ENCODE results near the gene ANKRD33. TPM values are rescaled to one million over a fixed set of nuclear protein-coding genes. Genes with fewer than 3 reads are reported as not detected.
A peak's percentile ranks its signal among the peaks of the same experiment; 100 is the strongest.

The ANKRD33 gene
- total RNA-seq, 2 donors from 2014 or later = not detected

DNA sequence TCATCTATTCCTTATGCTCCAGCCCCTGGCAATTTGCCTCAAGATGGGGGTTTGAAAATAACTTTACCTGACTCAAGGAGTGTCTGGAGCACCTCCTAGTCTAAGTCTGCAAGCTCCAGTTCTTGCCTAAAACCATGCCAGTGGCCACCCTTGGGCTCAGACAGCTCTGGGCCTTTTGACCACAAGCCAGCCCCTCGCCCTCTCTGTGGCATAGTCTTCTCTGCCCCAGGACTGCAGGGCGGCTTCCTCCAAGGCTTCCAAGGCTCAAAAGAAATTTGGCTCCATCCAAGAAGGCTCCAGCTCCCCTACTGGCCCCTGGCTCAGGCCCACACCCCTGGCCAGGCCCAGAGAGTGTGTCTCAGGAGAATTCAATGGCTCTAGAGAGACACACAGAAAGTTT lies 34.2 kb downstream of the ANKRD33 start:
- H3K4me3 Mint-ChIP-seq = no peak overlapping the region
- no peak overlapping the region for H3K27ac Mint-ChIP-seq
- H3K9me3 Mint-ChIP-seq = no peaks in the 10 kb centered on the region
- ATAC-seq (replicated peaks) = no peak
- H3K36me3 Mint-ChIP-seq (ENCODE audit: low read depth) = no peaks in the 10 kb centered on the region
- H3K27me3 Mint-ChIP-seq = no peaks in the 10 kb centered on the region
- peaks cover 3% of the 10 kb centered on the region for H3K4me1 Mint-ChIP-seq

DNA sequence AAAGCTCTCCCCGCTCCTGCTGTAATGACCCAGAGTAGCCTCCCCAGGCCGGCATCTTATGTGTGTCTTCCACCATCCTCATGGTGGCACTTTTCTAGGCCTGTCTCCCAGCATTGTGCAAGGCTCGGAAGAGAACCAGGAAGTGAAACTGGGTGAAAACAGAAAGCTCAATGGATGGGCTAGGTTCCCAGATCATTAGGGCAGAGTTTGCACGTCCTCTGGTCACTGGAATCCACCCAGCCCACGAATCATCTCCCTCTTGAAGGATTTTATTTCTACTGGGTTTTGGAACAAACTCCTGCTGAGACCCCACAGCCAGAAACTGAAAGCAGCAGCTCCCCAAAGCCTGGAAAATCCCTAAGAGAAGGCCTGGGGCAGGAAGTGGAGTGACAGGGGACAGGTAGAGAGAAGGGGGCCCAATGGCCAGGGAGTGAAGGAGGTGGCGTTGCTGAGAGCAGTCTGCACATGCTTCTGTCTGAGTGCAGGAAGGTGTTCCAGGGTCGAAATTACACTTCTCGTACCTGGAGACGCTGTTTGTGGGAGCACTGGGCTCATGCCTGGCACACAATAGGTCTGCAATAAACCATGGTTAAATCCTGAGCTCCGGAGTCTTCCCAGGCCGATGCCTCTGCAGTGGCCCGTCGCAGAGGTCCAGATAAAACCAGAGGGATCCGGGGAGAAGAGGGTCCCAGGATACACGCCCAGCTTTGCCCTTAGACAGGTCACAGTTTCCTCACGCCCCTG lies 35.0 kb downstream of the ANKRD33 start:
- H3K4me3 Mint-ChIP-seq = peak overlapping the region; percentile 42
- no peaks in the 10 kb centered on the region for H3K27me3 Mint-ChIP-seq
- peaks cover 3% of the 10 kb centered on the region for H3K4me1 Mint-ChIP-seq
- no peak for ATAC-seq (replicated peaks)
- no peak overlapping the region for H3K27ac Mint-ChIP-seq
- H3K9me3 Mint-ChIP-seq = no peaks in the 10 kb centered on the region
- no peaks in the 10 kb centered on the region for H3K36me3 Mint-ChIP-seq (ENCODE audit: low read depth)

DNA sequence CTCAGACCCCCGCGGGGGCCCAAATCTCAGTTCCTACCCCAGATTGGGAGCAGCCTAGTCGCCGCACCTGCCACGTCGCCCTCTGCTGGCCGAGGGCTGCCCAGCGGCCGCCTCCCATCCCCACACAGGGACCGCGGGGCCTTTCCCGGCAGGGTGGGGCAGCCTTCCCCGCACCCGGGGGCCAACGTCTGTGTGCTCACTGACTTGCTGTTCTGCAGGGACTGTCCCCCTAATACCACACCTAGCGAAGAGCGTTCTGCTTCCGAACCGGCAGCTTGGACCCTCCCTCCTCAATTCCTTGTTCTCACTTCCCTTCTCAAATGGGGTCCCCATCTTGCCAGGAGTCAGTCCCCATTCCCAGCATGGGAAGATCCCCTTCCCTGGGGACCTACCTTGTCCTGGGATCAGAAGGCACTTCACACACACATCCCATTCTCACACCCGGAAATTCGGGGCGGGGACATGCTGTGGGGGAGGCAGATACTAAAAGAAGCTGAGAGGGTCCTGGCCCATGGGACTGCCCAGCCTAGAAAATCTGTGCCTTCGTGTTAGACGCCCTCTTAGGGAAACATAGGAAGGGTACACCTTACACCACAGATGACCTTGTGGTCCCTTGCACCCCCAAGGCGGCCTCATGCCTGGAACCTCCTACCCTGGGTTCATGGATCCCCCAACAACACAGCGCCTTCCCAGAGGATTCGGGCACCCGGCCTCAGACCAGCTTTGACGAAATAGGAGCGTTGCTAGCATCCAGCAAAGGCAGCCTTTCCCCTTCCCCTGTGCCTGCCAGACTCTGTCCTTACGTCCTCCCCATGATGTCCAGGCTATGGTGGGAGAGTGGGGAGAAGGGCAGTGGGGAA lies 35.8 kb downstream of the ANKRD33 start:
- H3K9me3 Mint-ChIP-seq = no peaks in the 10 kb centered on the region
- H3K36me3 Mint-ChIP-seq (ENCODE audit: low read depth) = no peaks in the 10 kb centered on the region
- ATAC-seq (replicated peaks) = peak; percentile 81
- H3K4me1 Mint-ChIP-seq = peaks cover 3% of the 10 kb centered on the region
- H3K27me3 Mint-ChIP-seq = no peaks in the 10 kb centered on the region
- peak overlapping the region; percentile 49 for H3K27ac Mint-ChIP-seq
- peak overlapping the region; percentile 42 for H3K4me3 Mint-ChIP-seq

DNA sequence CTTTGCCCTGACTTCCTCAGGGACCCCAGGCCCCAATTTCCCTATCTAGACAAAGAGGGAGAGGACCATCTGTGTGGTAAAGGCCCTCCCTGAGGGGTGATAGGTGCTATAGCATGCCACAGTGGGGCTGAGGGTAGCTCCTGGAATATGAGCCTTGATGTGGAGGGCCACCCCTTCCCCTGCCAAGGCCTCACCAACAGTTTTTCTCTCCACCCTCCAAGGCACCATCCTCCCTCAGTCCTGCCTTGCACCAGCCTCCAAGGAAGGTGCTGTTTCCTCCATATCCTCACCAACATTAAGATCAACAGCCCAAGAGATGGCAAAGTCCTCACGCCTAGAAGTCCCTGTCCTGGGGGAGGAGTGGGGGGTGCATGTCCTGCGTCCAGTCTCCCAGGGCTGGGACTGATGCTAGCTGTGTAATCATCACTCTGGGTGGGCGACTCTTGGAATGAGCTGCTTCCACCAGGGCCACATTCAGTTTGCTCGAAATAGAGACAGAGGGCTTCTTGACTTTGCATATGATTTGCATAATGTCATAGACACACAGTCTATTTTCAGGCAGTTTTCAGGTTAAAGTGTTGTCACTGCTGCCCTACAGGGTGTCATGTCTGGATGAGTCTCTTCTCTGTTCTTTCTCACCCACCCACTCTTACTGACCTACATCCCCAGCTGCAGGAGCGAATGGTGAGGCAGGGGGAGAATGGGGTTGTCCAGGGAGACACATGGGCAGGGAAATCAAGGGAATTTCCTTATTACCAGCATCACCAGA lies 36.8 kb downstream of the ANKRD33 start:
- H3K4me1 Mint-ChIP-seq = peaks cover 3% of the 10 kb centered on the region
- H3K36me3 Mint-ChIP-seq (ENCODE audit: low read depth) = no peaks in the 10 kb centered on the region
- H3K27me3 Mint-ChIP-seq = no peaks in the 10 kb centered on the region
- peak; percentile 75 for ATAC-seq (replicated peaks)
- no peaks in the 10 kb centered on the region for H3K9me3 Mint-ChIP-seq
- peak overlapping the region; percentile 49 for H3K27ac Mint-ChIP-seq
- H3K4me3 Mint-ChIP-seq = peak overlapping the region; percentile 47

DNA sequence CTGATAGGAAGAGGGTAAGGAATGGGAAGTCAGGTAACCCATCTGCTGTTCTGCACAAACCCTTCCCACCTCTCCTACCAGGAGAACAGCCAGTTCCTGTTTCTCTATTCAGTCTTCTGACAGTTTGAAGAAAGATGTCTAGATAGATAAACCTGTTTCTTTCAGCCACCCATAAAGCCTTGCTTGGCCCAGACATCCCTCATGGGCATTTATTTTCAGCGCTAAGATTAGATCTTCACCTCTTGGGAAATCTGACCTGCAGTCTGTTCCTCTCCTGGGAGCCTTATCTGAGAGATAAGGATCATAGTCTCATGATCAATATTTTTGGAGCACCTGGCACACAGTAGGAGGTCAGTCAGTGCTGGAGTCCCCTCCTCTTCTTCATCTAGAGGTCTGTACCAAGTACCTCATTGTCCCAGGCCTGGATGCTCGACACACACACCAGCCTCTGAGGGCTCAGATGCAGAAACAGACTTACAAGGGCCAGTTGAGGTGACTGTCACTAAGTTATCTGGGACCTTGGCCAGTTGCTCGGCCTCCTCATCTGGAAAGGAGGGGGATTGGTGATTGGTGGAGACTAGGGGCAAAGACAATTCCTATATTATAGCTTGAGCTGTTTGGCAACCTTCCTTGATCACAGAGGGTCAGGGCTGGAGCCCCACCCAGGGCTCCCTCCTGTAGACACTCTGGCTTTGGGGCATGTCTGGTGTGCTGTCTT lies 37.6 kb downstream of the ANKRD33 start:
- Mint-ChIP-seq H3K27me3 (no peaks in the 10 kb centered on the region), H3K36me3 (ENCODE audit: low read depth) (no peaks in the 10 kb centered on the region), H3K4me3 (no peak overlapping the region), H3K27ac (no peak overlapping the region), H3K9me3 (no peaks in the 10 kb centered on the region), H3K4me1 (peaks cover 3% of the 10 kb centered on the region)
- ATAC-seq (replicated peaks) = no peak

DNA sequence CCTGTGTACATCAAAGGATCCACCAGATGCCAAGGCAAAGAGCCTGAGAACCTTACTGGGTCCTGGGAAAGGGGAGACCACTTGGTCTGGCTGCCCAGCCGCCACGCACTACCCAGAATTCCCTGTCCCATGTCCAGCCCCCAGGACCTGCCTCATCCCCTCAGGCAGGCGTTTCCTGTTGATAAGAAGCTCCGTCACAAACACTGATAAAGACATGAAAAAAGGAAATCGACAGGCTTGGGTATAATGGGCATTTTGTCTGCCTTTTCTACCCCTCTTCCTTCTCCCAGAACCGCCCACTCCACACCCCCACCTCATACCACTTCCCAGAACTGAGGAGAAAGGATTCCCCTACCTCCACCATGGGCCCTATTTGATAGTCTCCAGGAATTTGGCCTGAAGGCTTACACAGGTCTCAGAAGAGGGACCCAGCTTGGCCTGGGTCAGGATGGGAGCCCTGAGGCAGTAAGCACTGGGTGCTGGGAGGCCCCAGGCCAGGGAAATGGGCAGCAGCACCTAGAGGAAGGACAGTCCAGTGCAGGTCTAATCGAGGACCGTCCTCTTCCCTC lies 38.2 kb downstream of the ANKRD33 start:
- no peaks in the 10 kb centered on the region for H3K9me3 Mint-ChIP-seq
- H3K4me1 Mint-ChIP-seq = peaks cover 3% of the 10 kb centered on the region
- no peak overlapping the region for H3K4me3 Mint-ChIP-seq
- no peaks in the 10 kb centered on the region for H3K36me3 Mint-ChIP-seq (ENCODE audit: low read depth)
- no peak for ATAC-seq (replicated peaks)
- H3K27ac Mint-ChIP-seq = no peak overlapping the region
- H3K27me3 Mint-ChIP-seq = no peaks in the 10 kb centered on the region

DNA sequence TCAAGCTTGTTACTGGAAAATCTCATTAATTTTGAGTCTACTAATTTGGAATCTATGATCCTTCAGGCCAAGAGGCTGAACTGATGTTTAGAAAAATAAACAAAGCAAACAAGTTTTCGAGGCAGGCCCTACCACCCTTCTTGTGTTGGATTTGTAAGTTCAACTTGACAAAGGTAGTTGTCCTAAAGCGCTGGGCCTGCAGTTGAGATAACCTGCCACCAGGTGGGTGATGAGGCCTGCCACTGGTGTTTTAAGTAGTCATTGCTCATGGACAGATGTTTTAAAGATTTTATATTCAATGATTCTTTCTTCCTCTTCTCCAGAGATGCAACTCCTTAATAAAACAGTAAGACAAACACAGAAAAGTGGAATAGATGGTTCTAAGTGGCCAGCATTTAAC lies 38.8 kb downstream of the ANKRD33 start:
- Mint-ChIP-seq H3K27me3 (no peaks in the 10 kb centered on the region), H3K4me1 (peaks cover 3% of the 10 kb centered on the region), H3K4me3 (no peak overlapping the region), H3K9me3 (no peaks in the 10 kb centered on the region), H3K36me3 (ENCODE audit: low read depth) (no peaks in the 10 kb centered on the region), H3K27ac (no peak overlapping the region)
- ATAC-seq (replicated peaks) = no peak

DNA sequence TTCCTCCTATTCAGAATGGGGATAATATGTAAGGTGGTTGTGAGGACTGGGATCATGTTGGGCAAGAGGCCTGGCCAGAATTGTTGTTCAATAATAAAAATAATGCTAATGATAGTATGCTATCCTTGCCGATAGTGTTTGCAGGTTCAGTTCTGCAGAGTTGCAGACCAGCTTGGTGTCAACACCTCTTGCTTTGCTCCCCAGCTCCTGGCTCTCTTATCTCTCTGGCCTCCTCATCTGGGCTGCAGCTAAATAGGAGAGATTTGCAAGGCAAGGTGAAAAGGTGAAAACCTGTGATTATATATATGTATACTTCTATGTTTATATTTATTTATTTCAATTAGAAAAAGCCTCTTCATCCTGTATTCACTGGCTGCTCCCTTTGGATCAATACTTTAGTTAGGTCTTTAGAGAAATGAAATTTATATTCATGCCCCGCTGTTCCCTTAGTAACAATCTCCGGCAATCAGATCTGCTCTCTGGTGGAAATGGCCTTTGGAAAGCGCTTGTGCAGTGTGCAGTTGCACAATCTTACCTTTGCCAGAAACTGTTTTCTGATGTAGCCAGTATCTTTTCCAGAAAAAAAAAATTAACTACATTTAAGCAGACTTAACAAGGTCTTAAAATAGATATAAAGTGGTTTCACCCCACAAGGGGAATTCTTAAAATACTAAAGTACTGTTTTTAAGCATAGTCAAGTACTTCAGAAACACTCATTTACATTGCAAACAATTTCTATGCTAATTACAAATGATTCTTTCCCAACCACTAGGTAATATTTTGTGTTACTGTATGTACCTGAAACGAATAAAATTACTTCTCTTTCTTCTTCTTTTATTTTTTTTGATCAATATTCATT lies 44.5 kb downstream of the ANKRD33 start:
- no peak overlapping the region for H3K27ac Mint-ChIP-seq
- no peak overlapping the region for H3K4me3 Mint-ChIP-seq
- H3K36me3 Mint-ChIP-seq (ENCODE audit: low read depth) = no peaks in the 10 kb centered on the region
- no peaks in the 10 kb centered on the region for H3K27me3 Mint-ChIP-seq
- no peaks in the 10 kb centered on the region for H3K9me3 Mint-ChIP-seq
- H3K4me1 Mint-ChIP-seq = no peaks in the 10 kb centered on the region
- no peak for ATAC-seq (replicated peaks)

DNA sequence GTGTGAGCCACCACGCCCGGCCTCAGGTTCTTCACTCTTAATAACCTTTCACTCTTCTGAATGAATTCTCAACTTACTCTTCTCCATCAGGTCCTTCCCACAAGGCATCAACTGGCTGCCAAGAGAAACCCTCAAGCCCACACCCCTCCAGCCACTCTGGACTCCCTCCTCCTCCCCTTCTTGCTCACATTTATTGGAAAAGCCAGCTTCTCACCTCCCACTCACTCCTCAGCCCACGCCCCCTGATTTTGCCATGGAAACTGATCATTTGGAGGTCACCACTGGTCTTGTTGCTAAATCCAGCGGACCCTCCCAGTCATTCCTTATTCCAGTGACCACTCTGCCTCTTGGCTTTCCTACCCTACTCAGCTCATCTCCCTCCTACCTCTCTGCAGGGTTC lies 46.2 kb downstream of the ANKRD33 start:
- no peaks in the 10 kb centered on the region for H3K4me1 Mint-ChIP-seq
- H3K27me3 Mint-ChIP-seq = no peaks in the 10 kb centered on the region
- no peaks in the 10 kb centered on the region for H3K9me3 Mint-ChIP-seq
- H3K27ac Mint-ChIP-seq = no peak overlapping the region
- ATAC-seq (replicated peaks) = no peak
- H3K4me3 Mint-ChIP-seq = no peak overlapping the region
- no peaks in the 10 kb centered on the region for H3K36me3 Mint-ChIP-seq (ENCODE audit: low read depth)

DNA sequence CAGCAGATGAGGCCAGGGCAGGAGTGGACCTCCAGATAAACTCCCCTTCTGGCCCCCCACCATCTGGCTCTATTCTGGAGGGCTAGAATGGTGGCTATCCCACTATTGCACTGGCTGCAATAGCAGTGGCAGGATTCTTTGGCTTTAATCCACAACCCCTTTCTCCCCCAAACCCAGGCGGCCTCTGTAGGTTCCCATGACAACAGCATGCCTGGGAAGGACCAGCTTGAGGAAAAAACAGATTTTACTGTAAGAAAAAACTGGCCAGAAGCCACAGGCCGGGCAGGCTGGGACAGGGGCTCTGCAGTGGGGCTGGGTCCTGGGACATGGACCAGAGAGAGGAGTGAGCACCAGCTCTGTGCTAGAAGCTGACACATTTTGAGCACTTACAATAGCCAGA lies 50.0 kb downstream of the ANKRD33 start:
- no peak overlapping the region for H3K4me3 Mint-ChIP-seq
- H3K4me1 Mint-ChIP-seq = no peaks in the 10 kb centered on the region
- H3K36me3 Mint-ChIP-seq (ENCODE audit: low read depth) = no peaks in the 10 kb centered on the region
- H3K9me3 Mint-ChIP-seq = no peaks in the 10 kb centered on the region
- peaks cover 5% of the 10 kb centered on the region for H3K27me3 Mint-ChIP-seq
- ATAC-seq (replicated peaks) = no peak
- no peak overlapping the region for H3K27ac Mint-ChIP-seq

DNA sequence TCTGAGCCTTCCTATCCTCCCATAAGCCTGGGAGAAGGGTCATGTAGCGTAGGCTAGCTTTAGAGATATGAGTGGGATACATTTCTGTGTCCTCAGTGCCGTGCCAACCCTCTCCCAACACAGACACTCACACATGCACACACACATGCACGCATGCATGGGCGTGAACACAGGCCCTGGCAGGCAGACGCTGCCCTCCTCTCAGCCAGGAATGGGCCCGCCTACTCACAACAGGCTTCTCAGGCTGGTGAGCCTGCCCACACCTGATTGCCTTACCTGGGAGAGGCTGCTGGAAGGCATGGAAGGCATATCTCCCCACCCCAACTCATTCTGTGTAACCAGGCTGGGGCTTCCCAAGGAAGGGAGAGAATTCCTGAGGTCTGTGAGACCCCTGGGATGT lies 50.8 kb downstream of the ANKRD33 start:
- no peak for ATAC-seq (replicated peaks)
- no peak overlapping the region for H3K27ac Mint-ChIP-seq
- H3K4me1 Mint-ChIP-seq = no peaks in the 10 kb centered on the region
- peaks cover 5% of the 10 kb centered on the region for H3K27me3 Mint-ChIP-seq
- no peaks in the 10 kb centered on the region for H3K9me3 Mint-ChIP-seq
- no peaks in the 10 kb centered on the region for H3K36me3 Mint-ChIP-seq (ENCODE audit: low read depth)
- H3K4me3 Mint-ChIP-seq = no peak overlapping the region

DNA sequence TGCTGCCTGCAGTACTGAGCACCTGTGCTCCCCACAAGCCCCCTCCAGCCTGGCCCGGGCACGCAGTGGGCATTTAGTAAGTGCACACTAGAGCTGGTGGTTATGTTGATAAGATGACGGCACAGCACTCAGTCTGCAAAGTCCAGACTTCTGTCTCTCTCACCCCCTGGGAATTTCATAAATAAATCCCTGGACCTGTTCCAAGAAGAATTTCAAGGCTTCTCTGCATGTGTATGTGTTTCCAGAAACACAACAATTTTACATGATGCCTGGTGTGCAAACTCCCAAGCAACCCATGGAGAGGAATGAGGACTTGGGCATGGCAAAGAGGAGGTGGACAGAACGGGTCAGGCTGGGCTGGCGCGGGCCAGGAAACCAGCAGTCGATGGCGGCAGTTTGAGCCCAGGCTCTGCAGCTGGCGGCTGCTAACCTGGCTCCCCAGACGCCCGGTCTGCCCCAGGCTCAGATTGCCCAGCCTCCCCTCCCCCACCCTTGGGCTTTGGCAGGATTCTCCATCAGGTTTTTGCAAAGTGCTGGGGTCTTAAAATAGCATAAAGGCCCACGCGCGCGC lies 53.2 kb downstream of the ANKRD33 start:
- ATAC-seq (replicated peaks) = no peak
- H3K4me1 Mint-ChIP-seq = no peaks in the 10 kb centered on the region
- peaks cover 10% of the 10 kb centered on the region for H3K27me3 Mint-ChIP-seq
- no peak overlapping the region for H3K27ac Mint-ChIP-seq
- no peak overlapping the region for H3K4me3 Mint-ChIP-seq
- no peaks in the 10 kb centered on the region for H3K36me3 Mint-ChIP-seq (ENCODE audit: low read depth)
- peaks cover 6% of the 10 kb centered on the region for H3K9me3 Mint-ChIP-seq
